IPS-18c (cell line): ENCODE data around the gene ADAMTS8.
A peak's percentile ranks its signal among the peaks of the same experiment; 100 is the strongest.

Source experiments
- H3K4me3 ChIP-seq: 2 replicates; pipeline ENCODE4 v1.7.0; 2013; ENCODE audit warnings: low read depth, mild to moderate bottlenecking, low read length, moderate library complexity; ENCODE audit not compliant: insufficient read depth
- H3K9me3 ChIP-seq: one replicate; pipeline ENCODE4 v1.6.1; 2013; ENCODE audit warnings: mild to moderate bottlenecking, low read length, moderate library complexity; ENCODE audit not compliant: control insufficient read depth, insufficient read depth

ADAMTS8 gene

GRCh38 chr11:130464291-130464812 is 35.9 kb upstream of the ADAMTS8 start:
- Histone ChIP-seq H3K4me3 (no peak overlapping the region), H3K9me3 (no peaks in the 10 kb centered on the region)

- Histone ChIP-seq H3K9me3 (no peaks in the 10 kb centered on the region), H3K4me3 (no peak overlapping the region)
Measured at GRCh38 chr11:130462931-130463330, 34.5 kb upstream of the ADAMTS8 start.

- H3K4me3 ChIP-seq: no peak overlapping the region
- no peaks in the 10 kb centered on the region for H3K9me3 ChIP-seq
Measured at GRCh38 chr11:130462101-130462885, 33.9 kb upstream of the ADAMTS8 start.

GRCh38 chr11:130459521-130459920 is 31.1 kb upstream of the ADAMTS8 start:
- H3K4me3 ChIP-seq: no peak overlapping the region
- no peaks in the 10 kb centered on the region for H3K9me3 ChIP-seq

- Histone ChIP-seq H3K4me3 (no peak overlapping the region), H3K9me3 (no peaks in the 10 kb centered on the region)
Measured at GRCh38 chr11:130458410-130458729, 30.0 kb upstream of the ADAMTS8 start.

GRCh38 chr11:130457623-130458409 is 29.4 kb upstream of the ADAMTS8 start:
- Histone ChIP-seq H3K4me3 (no peak overlapping the region), H3K9me3 (no peaks in the 10 kb centered on the region)

GRCh38 chr11:130456286-130456685 is 27.9 kb upstream of the ADAMTS8 start:
- no peak overlapping the region for H3K4me3 ChIP-seq
- no peaks in the 10 kb centered on the region for H3K9me3 ChIP-seq

- Histone ChIP-seq H3K9me3 (no peaks in the 10 kb centered on the region), H3K4me3 (no peak overlapping the region)
Measured at GRCh38 chr11:130455483-130456127, 27.2 kb upstream of the ADAMTS8 start.

- no peaks in the 10 kb centered on the region for H3K9me3 ChIP-seq
- H3K4me3 ChIP-seq: no peak overlapping the region
Measured at GRCh38 chr11:130454491-130455252, 26.3 kb upstream of the ADAMTS8 start.

GRCh38 chr11:130452940-130453339 is 24.5 kb upstream of the ADAMTS8 start:
- Histone ChIP-seq H3K4me3 (no peak overlapping the region), H3K9me3 (no peaks in the 10 kb centered on the region)

GRCh38 chr11:130452176-130452575 is 23.8 kb upstream of the ADAMTS8 start:
- H3K4me3 ChIP-seq: no peak overlapping the region
- H3K9me3 ChIP-seq: no peaks in the 10 kb centered on the region

GRCh38 chr11:130451231-130452019 is 23.0 kb upstream of the ADAMTS8 start:
- no peak overlapping the region for H3K4me3 ChIP-seq
- H3K9me3 ChIP-seq: no peaks in the 10 kb centered on the region

GRCh38 chr11:130449996-130450769 is 21.8 kb upstream of the ADAMTS8 start:
- peak overlapping the region; percentile 44 for H3K4me3 ChIP-seq

GRCh38 chr11:130449310-130449990 is 21.0 kb upstream of the ADAMTS8 start:
- H3K4me3 ChIP-seq: peak overlapping the region; percentile 44

More at GRCh38 chr11:130449996-130450769, 21.8 kb upstream of the ADAMTS8 start:
- no peaks in the 10 kb centered on the region for H3K9me3 ChIP-seq

More at GRCh38 chr11:130449310-130449990, 21.0 kb upstream of the ADAMTS8 start:
- no peaks in the 10 kb centered on the region for H3K9me3 ChIP-seq
